GM18499 (cell line): Measurements from ENCODE around the gene CEP68.

ENCODE experiments used
- ATAC-seq: cut with Tn5 transposase; IDR thresholded peaks from one replicate; pipeline ENCODE4 v1.9.1; 2021; ENCODE audit warnings: moderate number of reproducible peaks; ENCODE audit not compliant: insufficient read depth, unreplicated experiment

Gene CEP68

GRCh38 chr2:65075605-65076344, 19.6 kb downstream of the CEP68 start:
- no peak for ATAC-seq

DNA sequence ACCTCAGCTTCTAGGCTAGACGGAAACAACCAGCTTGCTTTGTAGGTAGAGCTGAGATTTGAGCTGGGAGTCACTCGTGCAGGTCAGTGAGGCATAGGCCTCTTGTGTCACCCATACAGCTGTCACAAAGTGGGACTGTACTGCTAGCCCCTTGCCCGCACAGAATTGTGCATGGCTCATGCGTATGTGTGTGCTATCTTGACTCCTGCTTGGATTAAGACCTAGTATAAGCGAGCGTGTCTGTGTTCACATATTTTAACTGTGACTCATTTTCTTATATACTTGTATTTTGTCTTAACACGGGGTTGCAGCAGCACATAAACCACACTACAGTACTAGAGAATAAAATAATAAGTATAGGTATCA, 20.1 kb downstream of the CEP68 start:
- ATAC-seq: no peak

DNA sequence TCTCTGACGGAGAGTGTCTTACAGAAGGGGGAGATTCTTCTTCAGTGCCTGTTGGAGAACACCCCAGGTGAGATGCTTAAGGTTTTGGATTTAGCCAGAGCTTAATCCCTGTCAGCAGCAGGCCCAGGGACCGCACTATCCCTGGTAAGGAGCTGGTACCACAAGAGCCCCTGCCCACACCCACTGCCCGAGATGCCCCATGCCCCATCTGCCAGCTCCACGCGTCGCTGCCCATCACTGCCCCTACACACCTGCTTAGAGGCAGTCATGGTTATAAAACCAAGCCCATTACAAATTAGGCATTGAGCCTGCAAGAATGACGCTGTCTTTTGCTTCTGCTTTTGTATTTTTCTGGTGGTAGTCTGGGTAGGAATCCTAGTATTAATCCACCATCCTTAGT, 21.7 kb downstream of the CEP68 start:
- ATAC-seq: no peak

DNA sequence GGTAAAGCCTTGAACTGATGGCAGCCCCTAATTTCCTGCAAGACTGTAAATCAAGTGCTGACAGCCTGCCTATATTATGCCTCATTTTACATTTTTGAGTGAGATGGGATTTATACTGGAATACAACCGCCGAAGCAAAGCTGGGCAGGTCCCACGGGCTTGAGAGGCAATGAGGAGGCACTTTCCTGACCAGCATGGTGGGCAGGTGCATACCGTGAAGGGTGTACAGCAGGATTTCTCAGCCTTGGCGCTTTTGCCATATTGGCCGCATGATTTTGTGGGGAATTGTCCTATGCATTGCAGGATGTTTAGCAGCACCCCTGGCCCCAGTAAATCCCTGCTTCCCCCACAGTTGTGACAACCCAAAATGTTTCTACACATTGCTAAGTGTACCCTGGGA, 22.8 kb downstream of the CEP68 start:
- ATAC-seq: no peak

DNA sequence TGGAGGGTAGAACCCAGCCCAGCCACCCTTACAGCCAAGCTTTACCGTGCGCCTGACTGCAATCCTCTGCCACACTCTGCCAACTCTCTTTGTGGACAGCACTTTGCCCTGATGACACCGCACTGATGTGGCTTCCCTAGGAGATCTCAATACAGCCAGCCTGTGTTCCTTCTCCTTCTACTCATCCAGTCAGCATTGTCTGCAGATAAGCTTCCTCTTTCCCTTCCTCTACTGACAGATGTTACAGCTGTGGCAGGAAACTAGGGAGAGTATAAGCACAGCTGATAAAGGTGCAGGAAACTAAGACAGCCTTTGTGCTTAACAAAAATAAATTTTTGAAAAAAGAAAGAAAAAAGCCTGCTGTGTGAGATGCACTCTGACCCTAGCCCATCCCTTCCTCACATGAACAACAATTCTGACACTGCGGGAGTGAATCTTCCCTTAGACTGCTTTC, 25.0 kb downstream of the CEP68 start:
- ATAC-seq: no peak

DNA sequence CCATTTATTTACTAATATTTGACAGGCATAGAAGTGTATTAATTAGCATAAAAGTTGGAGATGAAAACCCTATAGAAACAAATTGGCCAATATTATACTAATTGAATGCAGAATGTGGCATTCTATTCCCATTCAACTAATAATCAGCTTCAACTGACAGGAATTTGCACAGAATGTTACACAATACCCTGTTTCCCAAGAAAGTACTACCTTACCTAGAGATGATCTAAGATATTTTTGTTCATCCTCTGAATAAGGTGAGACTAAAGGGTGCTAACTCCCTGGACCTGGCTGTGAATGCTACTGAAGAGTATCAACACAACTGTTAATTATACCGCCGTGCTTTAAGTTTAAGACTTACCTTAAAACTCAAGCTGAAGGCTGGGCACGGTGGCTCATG, 28.9 kb downstream of the CEP68 start:
- no peak for ATAC-seq

- no peak for ATAC-seq
These were observed 36.6 kb downstream of the CEP68 start for GRCh38 chr2:65092791-65093190.

- ATAC-seq: no peak
These were observed 37.0 kb downstream of the CEP68 start for GRCh38 chr2:65093211-65093610.

- no peak for ATAC-seq
These were observed 40.7 kb downstream of the CEP68 start for GRCh38 chr2:65096948-65097347.

- no peak for ATAC-seq
These were observed 41.6 kb downstream of the CEP68 start for GRCh38 chr2:65097844-65098243.

DNA sequence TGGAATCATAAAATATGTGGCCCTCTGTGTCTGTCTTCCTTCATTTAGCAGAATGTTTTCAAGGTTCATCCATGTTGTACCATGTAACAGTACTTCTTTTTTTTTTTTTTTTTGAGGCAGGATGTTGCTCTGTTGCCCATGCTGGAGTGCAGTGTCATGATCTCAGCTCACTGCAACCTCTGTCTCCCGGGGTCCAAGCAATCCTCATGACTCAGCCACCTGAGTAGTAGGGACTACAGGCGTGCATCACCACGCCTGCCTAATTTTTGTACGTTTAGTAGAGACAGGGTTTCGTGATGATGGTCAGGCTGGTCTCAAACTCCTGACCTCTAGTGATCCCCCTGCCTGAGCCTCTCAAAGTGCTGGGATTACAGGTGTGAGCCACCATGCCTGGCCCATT, 42.5 kb downstream of the CEP68 start:
- no peak for ATAC-seq

GRCh38 chr2:65101071-65101470, 44.9 kb downstream of the CEP68 start:
- no peak for ATAC-seq

DNA sequence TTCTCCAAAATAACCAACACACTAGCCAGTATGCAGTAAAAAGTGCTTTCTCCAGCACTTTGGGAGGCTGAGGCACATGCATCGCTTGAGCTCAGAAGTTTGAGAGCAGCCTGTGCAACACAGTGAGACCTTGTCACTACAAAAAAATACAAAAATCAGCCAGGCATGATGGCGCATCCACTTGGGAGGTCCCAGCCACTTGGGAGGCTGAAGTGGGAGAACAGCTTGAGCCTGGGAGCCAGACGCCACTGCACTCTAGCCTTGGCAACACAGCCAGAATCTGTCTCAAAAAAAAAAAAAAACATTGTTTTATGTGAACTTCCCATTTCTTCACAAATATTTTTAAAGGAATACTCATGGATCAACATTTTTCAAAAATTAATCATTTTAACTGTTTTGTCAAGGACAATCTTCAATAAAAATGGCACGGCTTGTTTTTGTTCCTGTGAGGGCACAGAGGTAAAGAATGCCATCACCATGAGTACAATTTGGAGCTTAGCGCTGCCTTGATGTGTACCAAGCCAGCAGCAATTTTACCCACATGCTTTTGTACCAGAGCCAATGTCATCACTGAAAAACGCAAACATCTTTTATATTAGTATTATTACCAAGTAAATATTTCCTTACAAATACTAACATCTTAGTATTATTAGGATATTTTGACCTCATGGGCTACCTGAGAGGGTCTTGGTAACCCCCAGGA, 46.9 kb downstream of the CEP68 start:
- ATAC-seq: no peak

DNA sequence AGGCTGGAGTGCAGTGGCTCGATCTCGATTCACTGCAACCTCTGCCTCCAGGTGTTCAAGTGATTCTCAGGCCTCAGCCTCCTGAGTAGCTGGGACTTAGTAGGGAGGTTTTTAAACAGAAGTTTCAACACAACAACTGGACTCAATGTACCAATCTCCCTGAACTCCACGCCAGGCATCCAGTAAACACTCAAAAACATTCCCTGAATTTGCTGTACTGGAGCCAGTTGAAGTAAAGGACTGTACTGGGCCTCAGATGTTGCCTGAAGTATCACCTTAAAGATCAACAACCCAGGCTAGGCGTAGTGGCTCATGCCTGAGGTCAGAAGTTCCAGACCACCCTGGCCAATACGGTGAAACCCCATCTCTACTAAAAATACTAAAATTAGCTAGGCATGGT, 51.3 kb downstream of the CEP68 start:
- no peak for ATAC-seq

DNA sequence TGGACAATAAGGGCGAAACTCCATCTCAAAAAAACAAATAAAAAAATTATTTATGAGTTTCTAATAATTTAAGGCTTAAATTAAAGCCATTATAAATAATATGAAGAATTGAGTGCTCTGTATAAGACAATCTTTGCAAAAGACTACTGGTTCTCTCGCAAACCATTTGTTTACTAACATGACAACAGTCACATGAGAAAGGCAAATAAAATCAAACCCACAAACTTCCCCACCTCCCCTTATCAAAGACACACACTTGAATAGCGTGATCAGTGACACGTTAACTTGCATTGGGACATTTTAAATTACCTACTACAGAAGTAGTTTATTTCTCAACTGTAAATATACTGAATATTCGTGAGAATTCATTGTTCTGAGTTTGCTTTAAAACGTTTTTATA, 52.6 kb downstream of the CEP68 start:
- no peak for ATAC-seq

- no peak for ATAC-seq
These were observed 56.4 kb downstream of the CEP68 start for GRCh38 chr2:65112633-65113032.

GRCh38 chr2:65113229-65113628, 57.0 kb downstream of the CEP68 start:
- no peak for ATAC-seq

- no peak for ATAC-seq
These were observed 57.6 kb downstream of the CEP68 start for GRCh38 chr2:65113816-65114215.

GRCh38 chr2:65114921-65115320, 58.7 kb downstream of the CEP68 start:
- no peak for ATAC-seq

- no peak for ATAC-seq
These were observed 60.4 kb downstream of the CEP68 start for GRCh38 chr2:65116645-65117044.

GRCh38 chr2:65120990-65121693, 64.9 kb downstream of the CEP68 start:
- ATAC-seq: no peak
